Endothelial cell of umbilical vein (primary cell): ENCODE measurements around the gene GHRH. TPM values are rescaled to one million over a fixed set of nuclear protein-coding genes. Genes with fewer than 3 reads are reported as not detected.

Experiments
- BruUV-seq: library from RNA; stranded (reverse); fragments of 400-500 nt; replicated peaks from 2 replicates; lab custom pipeline; 2021; lab: Mats Ljungman, UMichigan
- CTCF ChIA-PET: fragments of 300-600, 350-600 bp; sonication (Branson Sonifier 250); formaldehyde crosslinking; loops from one replicate; lab custom pipeline; 2021; ENCODE audit warnings: antibody characterized with exemption, inconsistent platforms; lab: Charles Lee
- POLR2A ChIA-PET: fragments of 300-600, 350-600 bp; sonication (Branson Sonifier 250); formaldehyde crosslinking; loops from one replicate; lab custom pipeline; 2021; ENCODE audit warnings: antibody characterized with exemption, inconsistent platforms; lab: Charles Lee
- DNase-seq: peaks from one replicate; pipeline ENCODE4 v3.0.0-alpha.2; 2011; ENCODE audit warnings: low read depth, low spot score
- FAIRE-seq: peaks from 2 replicates; lab custom pipeline; 2011; peaks lifted over from hg19 to GRCh38; lab: Jason Lieb, UNC
- H2AFZ ChIP-seq: 2 replicates; pipeline ENCODE4 v1.6.0; 2012; ENCODE audit warnings: low read depth, low read length, control low read depth, inconsistent platforms
- H3K27ac ChIP-seq: 2 replicates; pipeline ENCODE4 v1.5.1; 2011; ENCODE audit warnings: low read depth, mild to moderate bottlenecking, control low read depth, low read length, moderate library complexity; ENCODE audit not compliant: insufficient read depth
- H3K27me3 ChIP-seq, 2 experiments: 2 replicates each; pipeline versions ENCODE4 v1.6.0 to v1.6.1; 2011; ENCODE audit warnings: low read length in 2 of 2, mixed read lengths in 1 of 2; ENCODE audit not compliant: control insufficient read depth in 2 of 2, insufficient read depth in 2 of 2
- H3K36me3 ChIP-seq, 2 experiments: 2 replicates in 1 of 2; 3 replicates in 1 of 2; pipeline ENCODE4 v1.5.1; 2011; ENCODE audit warnings: low read length in 2 of 2, mild to moderate bottlenecking in 1 of 2, moderate library complexity in 1 of 2; ENCODE audit not compliant: control insufficient read depth in 2 of 2, insufficient read depth in 2 of 2; ENCODE audit errors: extremely low read depth in 1 of 2
- H3K4me1 ChIP-seq: 3 replicates; pipeline ENCODE4 v1.5.1; 2011; ENCODE audit warnings: mild to moderate bottlenecking, low read length; ENCODE audit not compliant: control insufficient read depth, insufficient read depth; ENCODE audit errors: extremely low read depth
- H3K4me2 ChIP-seq: 2 replicates; pipeline ENCODE4 v1.6.1; 2011; ENCODE audit warnings: low read length, control low read depth, mixed read lengths; ENCODE audit not compliant: insufficient read depth
- H3K4me3 ChIP-seq, 3 experiments: fragments of 200-600 bp in 1 of 3; sonication (generic), shearing (Covaris generic) in 1 of 3; replicated peaks in 1 of 3; 2 replicates each; pipeline ENCODE4 v1.5.1; 2011 to 2016; ENCODE audit warnings: control low read depth in 3 of 3, low read length in 3 of 3, mild to moderate bottlenecking in 2 of 3, inconsistent platforms in 1 of 3, low read depth in 1 of 3, moderate library complexity in 1 of 3; ENCODE audit not compliant: insufficient read depth in 1 of 3
- H3K79me2 ChIP-seq: 2 replicates; pipeline ENCODE4 v1.6.0; 2012; ENCODE audit warnings: low read length, inconsistent platforms; ENCODE audit not compliant: control insufficient read depth, insufficient read depth
- H3K9ac ChIP-seq: replicated peaks from 2 replicates; pipeline ENCODE3; 2011; ENCODE audit warnings: low read length, control low read depth; ENCODE audit not compliant: insufficient read depth; ENCODE audit errors: extremely low read depth
- H3K9me1 ChIP-seq: replicated peaks from 3 replicates; pipeline ENCODE4 v1.6.0; 2011; ENCODE audit warnings: mild to moderate bottlenecking, low read length; ENCODE audit not compliant: control insufficient read depth, insufficient read depth; ENCODE audit errors: extremely low read depth
- H3K9me3 ChIP-seq: replicated peaks from 2 replicates; pipeline ENCODE4 v1.5.1; 2012; ENCODE audit warnings: low read length, inconsistent platforms; ENCODE audit not compliant: control insufficient read depth, insufficient read depth
- H4K20me1 ChIP-seq: replicated peaks from 2 replicates; pipeline ENCODE3; 2011; ENCODE audit warnings: mild to moderate bottlenecking, low read length; ENCODE audit not compliant: control insufficient read depth, insufficient read depth; ENCODE audit errors: extremely low read depth
- CTCF ChIP-seq, 2 donors: IDR thresholded peaks; 1 replicate in 1 of 2; 2 replicates in 1 of 2; pipeline ENCODE4 v1.5.1; 2011; ENCODE audit warnings: low read length in 2 of 2, mild to moderate bottlenecking in 2 of 2, moderate library complexity in 2 of 2, control low read depth in 1 of 2, inconsistent platforms in 1 of 2, low read depth in 1 of 2; ENCODE audit not compliant: insufficient read depth in 1 of 2; ENCODE audit errors: extremely low read depth in 1 of 2
- EZH2 ChIP-seq: IDR thresholded peaks from 2 replicates; pipeline ENCODE4 v1.6.1; 2012; ENCODE audit warnings: borderline replicate concordance, low read depth, mild to moderate bottlenecking, moderate library complexity, low read length, inconsistent platforms; ENCODE audit not compliant: severe bottlenecking
- FOS ChIP-seq: IDR thresholded peaks from 2 replicates; pipeline ENCODE4 v1.6.1; 2011; ENCODE audit warnings: mild to moderate bottlenecking, low read length, moderate library complexity, borderline replicate concordance; ENCODE audit not compliant: insufficient read depth
- GATA2 ChIP-seq: IDR thresholded peaks from 2 replicates; pipeline ENCODE4 v1.7.0; 2011; ENCODE audit warnings: low read depth, mild to moderate bottlenecking, moderate library complexity, mixed read lengths, low read length; ENCODE audit not compliant: insufficient read length, insufficient read depth
- JUN ChIP-seq: IDR thresholded peaks from 2 replicates; pipeline ENCODE4 v1.6.1; 2011; ENCODE audit warnings: borderline replicate concordance, low read depth; ENCODE audit not compliant: insufficient read length, insufficient read depth
- MAX ChIP-seq: IDR thresholded peaks from 2 replicates; pipeline ENCODE4 v1.6.1; 2011; ENCODE audit not compliant: insufficient read depth, insufficient read length
- MYC ChIP-seq: IDR thresholded peaks from one replicate; pipeline ENCODE4 v1.6.1; 2011; ENCODE audit warnings: mild to moderate bottlenecking, low read depth, low read length
- POLR2A ChIP-seq: IDR thresholded peaks from 2 replicates; pipeline ENCODE4 v1.6.1; 2012; ENCODE audit warnings: low read depth, mild to moderate bottlenecking, control low read depth, low read length
- POLR2AphosphoS5 ChIP-seq: IDR thresholded peaks from 2 replicates; pipeline ENCODE4 v1.6.1; 2012; ENCODE audit warnings: low read depth, mild to moderate bottlenecking, control low read depth, low read length, moderate library complexity; ENCODE audit not compliant: insufficient read depth
- dilution Hi-C: fragments of 300-500 bp; cut with MboI; formaldehyde crosslinking; loops from one replicate; pipeline ENCODE4 v1.15.0; 2019; ENCODE audit warnings: low sequenced_read_pairs; ENCODE audit not compliant: extremely low pct_ligation_motif_present
- intact Hi-C: fragments of 100-400 bp; cut with micrococcal nuclease; formaldehyde crosslinking; loops from one replicate; pipeline ENCODE4 v1.10.0; 2022
- polyA plus RNA-seq, 4 experiments: library from polyadenylated mRNA; depleted of rRNA in 3 of 4; stranded (reverse) in 3 of 4; unstranded in 1 of 4; fragments of >200 nt; gene quantifications; 2 replicates each; pipeline versions ENCODE4 v1.2.1 to v1.2.3, GENCODE V29; 2011 to 2012; ENCODE audit warnings: missing spikeins in 1 of 4
- total RNA-seq: library from RNA; stranded (reverse); gene quantifications from 2 replicates; pipeline ENCODE4 v1.2.3, GENCODE V29; 2021

GHRH gene
- total and polyA plus RNA-seq, 2 donors (not counting 3 experiments of a cell fraction or from before 2014, with no cell fraction given): not detected

GRCh38 chr20:37270576-37271420, 9.2 kb upstream of the GHRH start:
- H3K4me3 ChIP-seq: no peak overlapping the region
- no peaks in the 10 kb centered on the region for H3K9me3 ChIP-seq
- H3K9ac ChIP-seq: no peak overlapping the region
- no peak overlapping the region for H3K4me2 ChIP-seq
- no peaks in the 10 kb centered on the region for H3K4me1 ChIP-seq
- no TSS peak for BruUV-seq
- no peak overlapping the region for H3K27ac ChIP-seq
- ChIA-PET POLR2A (interaction anchor here (0.9 kb wide), 1 partner anchor 109 kb away, joined by 3 read pairs; no protein-coding TSS in a partner anchor), CTCF (interaction anchor here (0.6 to 5.4 kb wide), 25 partner anchors 8 to 293 kb away, joined by 3 to 104 read pairs (median 4); partner anchors contain the start of genes BLCAP and MANBAL)
- dilution Hi-C loops (loop anchor here (25.0 kb wide), 1 partner anchor 242 kb away; the partner anchor contains the start of gene NNAT), intact Hi-C loops (no loop called here)
- peak overlapping the region; percentile 23 for H2AFZ ChIP-seq
- TF ChIP-seq JUN (no peak), EZH2 (no peak), POLR2A (no peak), POLR2AphosphoS5 (no peak), CTCF (IDR thresholded peaks at IDR 0.05; ENCODE audit: extremely low read depth in 1 of 2, insufficient read depth in 1 of 2, low read depth in 1 of 2, low read length in 2 of 2) (no peak), GATA2 (no peak), FOS (no peak), MYC (no peak), MAX (no peak)
- no peaks in the 10 kb centered on the region for H4K20me1 ChIP-seq
- DNase-seq (no peak), FAIRE-seq (no peak)
- no peaks in the 10 kb centered on the region for H3K9me1 ChIP-seq
- H3K36me3 ChIP-seq: no peaks in the 10 kb centered on the region
- no peaks in the 10 kb centered on the region for H3K27me3 ChIP-seq
- H3K79me2 ChIP-seq: no peaks in the 10 kb centered on the region
